ENCODE results near the gene PKD1L1.
"Not testable (repeated sequence)": the region's sequence is repeated elsewhere in the genome, so short reads cannot be mapped to it uniquely, and the experiment has no call there.

Gene PKD1L1

DNA sequence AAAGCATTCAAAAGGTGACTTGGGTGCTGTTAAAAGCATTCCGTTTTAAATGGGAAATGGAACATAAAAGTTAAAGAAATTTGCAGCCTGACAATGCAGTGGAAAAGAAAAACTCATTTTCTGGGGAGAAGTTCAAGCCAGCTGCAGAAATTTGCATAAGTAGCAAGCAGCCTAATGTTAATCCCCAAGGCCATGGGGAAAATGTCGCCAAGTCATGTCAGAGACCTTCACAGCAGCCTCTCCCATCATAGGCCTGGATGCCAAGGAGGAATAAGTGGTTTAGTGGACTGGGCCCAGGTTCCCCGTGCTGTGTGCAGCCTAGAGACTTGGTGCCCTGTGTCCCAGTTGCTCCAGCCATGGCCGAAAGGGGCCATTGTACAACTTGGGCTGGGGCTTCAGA, 154.2 kb downstream of the PKD1L1 start:
- DNase-seq (ENCODE audit: low read depth in 2 of 2), result no peak

DNA sequence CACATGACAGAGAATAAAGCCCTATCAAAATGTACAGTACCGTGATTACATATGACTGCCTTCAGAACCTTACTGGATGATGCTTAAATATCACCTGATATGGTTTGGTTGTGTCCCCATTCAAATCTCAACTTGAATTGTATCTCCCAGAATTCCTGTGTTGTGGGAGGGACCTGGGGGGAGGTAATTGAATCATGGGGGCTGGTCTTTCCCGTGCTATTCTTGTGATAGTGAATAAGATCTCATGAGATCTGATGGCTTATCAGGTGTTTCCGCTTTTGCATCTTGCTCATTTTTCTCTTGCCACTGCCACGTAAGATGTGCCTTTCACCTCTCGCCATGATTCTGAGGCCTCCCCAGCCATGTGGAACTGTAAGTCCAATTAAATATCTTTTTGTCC, 155.1 kb downstream of the PKD1L1 start:
- not testable (repeated sequence) for DNase-seq (ENCODE audit: low read depth in 2 of 2)

DNA sequence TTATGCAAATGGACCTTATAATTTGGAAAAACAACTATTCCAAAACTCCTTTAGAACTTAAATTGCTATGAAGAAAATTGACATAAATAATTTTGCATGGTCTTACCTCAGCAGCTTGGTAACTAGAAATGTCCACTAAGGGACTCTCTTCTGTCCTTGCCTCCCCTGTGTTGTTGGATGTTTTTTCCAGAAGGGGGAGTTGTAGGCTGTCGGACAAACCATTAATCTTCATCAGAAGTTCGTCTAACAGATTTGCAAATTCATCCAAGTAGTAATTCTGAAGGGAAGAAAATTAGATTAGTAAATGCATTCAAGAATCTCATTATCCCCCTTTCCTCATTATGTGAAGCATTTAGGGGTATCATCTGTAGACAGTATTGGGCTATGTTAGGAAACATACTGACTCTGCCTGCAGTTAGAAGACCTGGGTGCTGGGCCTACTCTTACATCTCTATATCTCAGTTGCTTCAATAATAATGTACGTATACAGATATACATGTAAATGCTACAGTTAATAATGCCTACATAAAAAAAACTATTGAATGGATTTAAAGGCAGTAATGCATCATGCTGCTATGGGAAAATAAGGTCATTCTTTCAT, 155.6 kb downstream of the PKD1L1 start:
- no peak for DNase-seq (ENCODE audit: low read depth in 2 of 2)

DNA sequence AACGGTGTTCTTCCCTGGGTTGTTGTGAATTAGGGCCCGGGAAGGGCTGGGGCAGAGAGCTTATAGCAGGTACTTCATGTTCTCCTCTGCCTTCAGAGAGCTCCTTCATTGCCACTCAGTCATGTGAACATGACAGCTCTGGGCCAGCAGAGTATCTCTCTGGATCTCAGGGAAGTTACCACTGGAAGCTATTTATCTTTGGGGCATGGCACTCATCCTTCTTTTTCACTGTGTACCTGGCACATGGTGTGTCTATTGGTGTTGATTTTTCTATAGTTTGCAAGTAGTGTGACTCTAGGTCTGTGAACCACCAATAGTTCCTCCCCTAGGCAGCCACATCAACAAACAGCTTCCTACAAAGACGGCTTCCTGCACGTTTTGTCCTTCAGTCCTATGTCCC, 156.6 kb downstream of the PKD1L1 start:
- DNase-seq (ENCODE audit: low read depth in 2 of 2), result no peak

DNA sequence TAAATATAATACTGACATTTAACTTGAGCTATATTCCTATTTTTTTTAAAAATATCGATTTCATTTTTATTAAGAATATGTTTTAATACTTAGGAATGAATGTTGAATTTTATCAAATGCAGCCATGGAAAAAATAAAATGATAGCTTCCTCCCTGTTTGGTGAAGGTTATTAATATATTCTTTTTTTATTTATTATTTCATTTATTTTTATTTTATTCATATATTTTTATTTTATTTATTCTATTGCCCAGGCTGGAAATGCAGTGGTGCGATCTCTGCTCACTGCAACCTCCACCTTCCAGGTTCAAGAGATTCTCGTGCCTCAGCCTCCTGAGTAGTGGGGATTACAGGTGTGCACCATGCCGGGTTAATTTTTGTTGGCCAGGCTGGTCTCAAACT, 160.2 kb downstream of the PKD1L1 start:
- no peak for DNase-seq (ENCODE audit: low read depth in 2 of 2)

DNA sequence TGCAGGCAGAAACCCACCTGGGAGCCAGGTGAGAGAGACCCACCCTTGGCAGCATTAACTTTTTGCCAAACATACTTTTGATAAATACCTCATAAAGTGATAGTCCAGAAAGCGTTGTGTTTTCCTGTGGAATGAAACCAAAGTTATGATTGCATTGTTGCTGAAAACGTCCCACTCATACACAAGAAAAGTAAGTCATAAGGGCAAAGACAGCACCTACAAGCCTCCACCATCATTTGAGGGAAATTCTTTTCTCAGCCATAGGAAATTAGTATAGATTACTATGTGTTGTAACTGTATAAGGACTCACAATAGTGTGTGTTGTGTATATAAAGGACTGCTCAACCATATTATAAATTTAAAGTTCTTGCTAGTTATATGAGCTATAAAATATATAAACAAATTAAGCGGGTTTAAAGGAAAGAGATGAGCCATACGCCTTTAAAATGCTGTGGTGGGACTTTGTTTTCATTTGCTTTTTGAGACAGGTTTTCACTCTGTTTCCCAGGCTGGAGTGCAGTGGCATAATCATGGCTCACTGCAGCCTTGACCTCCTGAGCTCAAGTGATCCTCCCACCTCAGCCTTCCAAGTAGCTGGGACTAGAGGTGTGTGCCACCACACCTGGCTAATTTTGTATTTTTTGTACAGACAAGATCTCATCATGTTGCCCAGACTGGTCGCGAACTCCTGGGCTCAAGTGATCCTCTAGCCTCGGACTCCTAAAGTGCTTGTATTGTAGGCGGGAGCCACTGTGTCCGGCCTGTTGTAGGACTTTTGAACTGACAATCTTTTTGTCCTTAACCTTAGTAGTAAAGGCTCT, 160.8 kb downstream of the PKD1L1 start:
- no peak for DNase-seq (ENCODE audit: low read depth in 2 of 2)

DNA sequence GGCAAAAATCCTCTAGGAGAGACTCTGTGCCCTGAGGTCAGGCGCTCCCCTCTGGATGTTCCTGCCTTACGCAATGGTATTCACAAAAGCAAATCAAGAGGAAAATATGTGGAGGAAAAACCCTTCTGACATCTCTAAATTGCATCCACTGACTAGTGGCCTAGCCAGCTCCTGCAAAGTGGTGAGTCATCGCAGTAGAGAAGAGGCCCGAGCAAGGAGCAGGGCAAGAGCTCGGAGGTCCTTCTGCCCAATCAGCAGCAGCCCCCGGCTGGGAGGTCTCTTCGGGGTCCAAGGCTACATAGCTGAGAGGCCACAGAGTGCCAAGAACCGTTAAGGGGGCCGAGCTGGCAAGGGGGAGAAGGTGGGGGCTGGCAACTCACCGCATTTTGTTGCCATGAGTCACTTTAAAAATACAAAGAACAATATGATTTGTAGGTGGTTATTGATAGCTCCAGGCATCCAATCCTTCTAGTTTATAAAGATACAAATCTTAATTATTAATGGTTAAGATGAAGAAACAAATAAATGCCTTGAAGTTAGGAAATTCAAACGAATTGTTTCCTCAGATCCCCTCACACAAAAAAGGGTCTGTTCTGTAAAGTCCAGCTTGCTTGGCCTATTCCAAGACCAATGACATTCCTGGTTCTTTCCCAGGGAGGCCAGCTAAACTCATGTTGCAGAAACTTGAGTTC, 161.6 kb downstream of the PKD1L1 start:
- DNase-seq (ENCODE audit: low read depth in 2 of 2), result no peak

DNA sequence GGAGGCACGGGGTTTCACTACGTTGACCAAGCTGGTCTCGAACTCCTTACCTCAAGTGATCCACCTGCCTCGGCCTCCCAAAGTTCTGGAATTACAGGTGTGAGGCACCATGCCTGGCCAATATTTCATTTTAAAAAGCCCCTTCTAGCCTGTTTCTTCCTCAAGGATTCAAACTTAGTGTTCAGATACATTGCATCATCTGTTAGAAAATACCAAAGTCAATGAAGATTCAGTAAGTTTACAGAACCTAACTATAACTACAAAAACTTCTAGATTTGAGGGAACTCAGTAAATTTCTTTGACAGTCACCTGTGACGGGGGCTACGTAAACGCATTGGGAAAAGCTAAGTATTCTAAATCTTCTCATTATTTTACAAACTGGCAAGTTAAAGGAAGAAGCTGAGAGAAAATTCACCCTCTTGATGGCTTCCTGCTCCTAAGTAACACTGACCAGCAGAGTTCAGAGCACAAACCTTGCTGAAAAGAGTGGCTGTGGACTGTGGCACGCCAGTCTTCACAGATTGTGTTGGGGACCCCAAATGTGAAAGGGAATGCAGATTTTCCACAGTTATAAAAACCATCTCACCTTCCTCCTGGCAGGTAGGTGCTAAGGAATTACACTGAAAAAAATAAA, 162.2 kb downstream of the PKD1L1 start:
- no peak for DNase-seq (ENCODE audit: low read depth in 2 of 2)

DNA sequence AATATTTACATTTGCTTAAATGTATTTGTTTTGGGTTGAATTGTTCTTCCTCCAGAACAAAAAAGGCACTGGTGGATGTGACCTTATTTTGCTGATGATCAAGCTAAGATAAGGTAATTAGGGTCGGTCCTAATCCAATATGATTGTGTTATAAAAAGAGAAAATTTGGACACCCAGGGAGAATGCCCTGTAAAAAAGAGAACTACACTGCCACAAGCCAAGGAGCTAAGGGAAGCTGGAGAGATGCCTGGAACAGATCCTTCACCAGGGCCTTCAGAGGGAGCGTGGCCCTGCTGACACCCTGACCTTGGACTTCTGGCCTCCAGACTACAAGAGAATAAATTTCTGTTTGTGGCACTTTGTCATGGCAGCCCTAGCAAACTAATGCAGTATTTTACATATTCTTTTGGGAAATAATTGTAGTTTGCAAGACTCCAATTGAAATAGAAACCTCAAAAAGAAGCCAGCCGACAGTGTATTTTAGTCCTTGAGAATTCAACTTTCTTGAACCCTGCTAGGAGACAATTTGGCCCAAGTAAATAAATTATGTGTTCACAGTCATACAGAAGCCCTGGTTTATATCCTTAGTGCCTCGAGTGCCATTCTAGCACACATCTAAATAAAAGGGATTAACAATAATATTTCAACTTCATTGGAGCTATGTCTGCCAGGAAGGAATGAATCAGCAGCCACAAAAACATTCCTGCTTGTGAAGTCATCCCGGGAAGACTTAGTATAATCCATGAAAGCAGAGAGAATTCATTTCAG, 164.6 kb downstream of the PKD1L1 start:
- no peak for DNase-seq (ENCODE audit: low read depth in 2 of 2)

DNA sequence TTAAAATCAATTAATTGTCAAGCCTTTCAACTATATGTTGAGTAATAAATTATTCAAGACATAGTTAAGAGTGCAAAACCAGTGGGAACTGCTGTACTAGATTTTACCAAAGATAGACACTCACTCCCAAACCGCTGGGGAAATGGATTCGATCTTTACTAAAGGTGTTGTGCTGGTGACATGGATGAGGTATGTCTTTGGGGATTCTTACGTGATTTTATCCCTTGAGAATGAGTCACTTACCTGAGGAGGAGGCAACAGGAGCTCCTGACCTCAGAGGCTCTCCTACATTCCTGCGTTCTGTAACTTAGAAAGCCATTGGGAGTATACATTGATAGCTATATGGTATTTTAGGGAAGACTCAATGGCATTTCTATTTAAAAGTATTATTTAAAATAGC, 165.5 kb downstream of the PKD1L1 start:
- no peak for DNase-seq (ENCODE audit: low read depth in 2 of 2)

DNA sequence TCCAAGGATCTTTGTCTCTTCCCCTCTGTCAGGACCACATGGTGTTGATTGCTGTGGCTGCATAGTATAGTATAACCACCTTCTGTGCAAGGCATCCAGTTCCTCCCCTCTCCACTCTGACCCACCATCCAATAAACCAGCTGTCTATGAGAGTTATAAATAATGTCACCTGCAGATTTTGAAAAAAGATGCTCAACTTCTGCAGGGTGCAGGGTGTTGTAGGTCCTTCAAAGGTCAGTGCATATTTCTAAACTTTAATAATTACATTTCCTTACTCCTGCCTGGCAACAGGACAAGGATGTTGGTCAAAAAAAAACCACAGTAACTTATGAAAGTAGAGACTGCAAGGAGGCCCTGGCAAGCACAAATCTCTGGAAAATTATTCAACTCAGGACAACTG, 166.2 kb downstream of the PKD1L1 start:
- DNase-seq (ENCODE audit: low read depth in 2 of 2), result no peak

DNA sequence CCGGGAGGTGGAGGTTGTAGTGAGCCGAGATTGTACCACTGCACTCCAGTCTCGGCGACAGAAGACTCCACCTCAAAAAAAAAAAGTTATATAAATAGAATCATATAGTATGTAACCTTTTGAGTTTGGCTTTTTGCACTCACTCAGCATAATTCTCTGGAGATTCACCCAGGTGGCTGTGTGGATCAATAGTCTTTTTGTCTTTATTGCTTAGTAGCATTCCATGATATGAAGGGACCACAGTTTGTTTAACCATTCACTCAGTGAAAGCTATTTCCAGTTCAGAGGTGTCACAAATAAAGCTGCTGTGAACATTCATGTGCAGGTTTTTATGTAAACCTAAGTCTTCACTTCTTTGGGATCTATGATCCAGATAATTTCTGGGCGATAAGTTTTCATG, 167.7 kb downstream of the PKD1L1 start:
- no peak for DNase-seq (ENCODE audit: low read depth in 2 of 2)

DNA sequence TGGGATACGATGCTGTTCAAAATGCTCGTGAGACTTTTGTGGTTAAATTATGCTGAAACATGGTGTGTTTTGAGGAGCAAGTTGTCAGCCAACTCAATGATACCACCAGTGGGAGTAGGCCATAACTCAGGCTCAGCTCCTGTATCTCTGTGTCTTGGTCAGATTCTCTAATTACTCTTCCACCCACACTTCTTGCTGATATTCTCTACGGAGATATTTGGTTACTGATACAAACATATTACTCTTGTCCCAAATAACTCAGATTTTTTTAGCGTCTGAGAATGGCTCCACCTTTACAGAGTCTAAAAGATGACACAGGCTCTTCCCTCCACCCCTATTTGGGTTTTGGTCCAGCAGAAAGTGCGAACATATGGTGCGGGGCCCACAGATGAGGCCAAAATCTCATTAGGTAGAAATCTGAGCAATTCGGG, 168.9 kb downstream of the PKD1L1 start:
- no peak for DNase-seq (ENCODE audit: low read depth in 2 of 2)

DNA sequence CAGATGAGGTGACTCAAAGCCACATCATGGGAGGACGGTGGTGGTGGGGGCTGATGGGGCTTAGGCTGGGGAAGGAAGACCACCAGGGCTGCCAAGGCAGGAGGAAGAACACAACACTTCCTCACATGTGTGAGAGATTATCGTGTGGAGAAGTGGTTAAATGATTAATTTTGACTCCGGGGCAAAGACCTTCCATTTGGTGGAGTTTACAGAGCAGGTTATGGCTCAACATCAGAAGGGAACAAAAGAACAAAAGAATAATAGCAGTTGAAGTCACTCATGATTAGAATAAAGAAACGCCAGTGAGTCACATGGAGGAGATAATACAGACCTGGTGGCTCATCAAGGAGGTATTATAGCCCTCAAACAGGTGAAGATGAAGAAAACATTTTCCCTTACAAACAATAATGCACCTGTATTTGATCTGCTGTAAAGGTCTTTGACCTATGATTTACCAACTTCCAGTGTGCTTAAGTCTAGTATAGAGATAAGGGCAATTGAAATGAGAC, 170.1 kb downstream of the PKD1L1 start:
- DNase-seq (ENCODE audit: low read depth in 2 of 2), result no peak

DNA sequence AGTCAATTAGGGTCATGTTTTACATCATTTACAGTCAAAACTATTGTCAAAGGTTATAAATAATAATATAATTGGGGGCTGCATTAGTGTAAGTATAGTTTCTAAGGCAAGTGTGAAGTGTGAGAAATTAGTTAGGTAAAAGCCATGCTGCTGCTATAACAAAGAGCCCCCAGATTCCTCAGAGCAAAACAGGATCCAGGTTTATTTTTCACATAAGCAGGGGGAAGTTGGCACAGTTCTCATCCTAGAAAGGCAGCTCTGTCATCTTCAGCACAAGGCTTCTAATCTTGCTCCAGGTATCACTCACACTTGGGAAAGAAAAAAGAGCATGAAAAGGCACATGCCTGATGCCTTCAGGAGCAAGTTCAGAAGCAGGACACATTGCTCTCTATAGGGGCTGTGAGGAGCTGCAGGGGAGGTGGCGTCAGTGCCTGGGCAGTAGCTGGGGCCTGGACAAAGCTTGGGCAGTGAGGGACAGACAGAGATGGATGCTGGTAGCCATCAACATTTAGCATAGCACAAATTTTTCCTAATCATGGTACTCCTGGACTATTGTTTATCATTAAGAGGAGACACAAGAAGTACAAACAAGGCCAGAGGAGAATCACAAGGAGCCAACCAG, 170.6 kb downstream of the PKD1L1 start:
- DNase-seq (ENCODE audit: low read depth in 2 of 2), result no peak

DNA sequence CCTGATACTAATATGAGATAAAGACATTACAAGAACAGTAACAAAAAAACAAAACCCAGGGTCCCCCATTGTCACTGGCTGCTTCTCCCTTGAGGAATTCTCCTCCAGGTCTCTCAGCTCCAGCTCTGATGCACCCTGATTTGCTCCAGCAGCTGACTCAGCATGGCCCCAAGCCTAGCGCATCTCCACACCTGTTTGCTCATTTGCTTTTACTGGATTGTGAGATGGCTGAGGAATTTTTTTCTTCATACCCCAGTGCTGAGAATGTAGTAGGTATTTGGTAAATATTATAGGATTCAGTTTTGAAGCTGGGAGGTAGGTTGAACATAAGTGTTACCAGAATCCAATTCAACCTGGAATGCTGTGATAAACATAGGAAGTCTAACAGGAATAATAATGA, 171.9 kb downstream of the PKD1L1 start:
- no peak for DNase-seq (ENCODE audit: low read depth in 2 of 2)

DNA sequence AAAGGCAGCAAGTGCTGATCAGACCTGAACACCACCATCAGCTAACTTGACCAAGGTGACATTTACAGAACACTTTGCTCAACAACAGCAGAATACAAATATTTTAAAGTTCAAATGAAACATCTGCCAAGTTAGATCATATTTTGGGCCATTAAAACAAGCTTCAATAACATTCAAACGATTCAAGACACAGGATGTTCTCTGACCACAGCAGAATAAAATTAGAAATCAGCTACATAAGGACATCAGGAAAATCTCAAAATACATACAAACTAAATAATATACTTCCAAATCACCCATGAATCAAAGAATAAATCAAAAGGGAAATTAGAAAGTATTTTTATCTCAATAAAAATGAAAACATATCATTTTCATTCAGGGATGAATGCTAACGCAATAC, 173.0 kb downstream of the PKD1L1 start:
- no peak for DNase-seq (ENCODE audit: low read depth in 2 of 2)

DNA sequence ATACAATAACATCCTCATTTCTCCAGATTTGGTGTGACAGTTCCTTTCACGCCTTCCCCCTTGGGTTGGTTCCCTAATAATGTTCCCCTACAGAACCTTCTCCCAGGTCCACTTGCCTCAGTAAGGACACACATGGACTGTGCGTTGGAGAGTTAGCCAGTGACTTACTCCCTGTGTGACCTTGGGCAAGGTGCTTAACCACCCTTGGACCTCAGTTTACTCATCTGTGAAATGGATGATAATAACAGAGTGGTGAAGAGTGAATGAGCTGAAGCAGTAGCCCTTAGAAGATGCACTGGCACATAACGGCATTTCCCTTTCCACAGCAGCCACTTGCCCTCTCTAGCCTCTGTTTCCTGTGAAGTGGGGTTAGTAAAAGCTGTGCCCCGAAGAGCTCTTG, 175.8 kb downstream of the PKD1L1 start:
- no peak for DNase-seq (ENCODE audit: low read depth in 2 of 2)

DNA sequence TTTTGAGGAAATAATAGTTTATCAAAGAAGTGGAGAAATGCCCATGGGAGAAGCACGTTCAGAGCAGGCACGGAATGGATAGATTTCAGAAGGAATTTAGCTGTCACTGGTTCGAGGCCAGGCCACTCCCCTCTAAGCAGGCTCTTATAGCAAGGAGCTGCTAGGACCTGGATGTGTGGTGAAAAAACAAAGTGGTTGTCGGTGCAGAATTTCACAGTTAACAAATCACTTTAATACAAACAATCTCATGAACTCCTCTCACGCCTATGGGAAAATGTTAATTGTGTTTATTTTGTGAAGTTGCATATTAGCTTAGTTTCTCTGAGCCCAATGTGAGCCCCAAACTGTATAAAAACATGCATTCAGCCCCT, 176.3 kb downstream of the PKD1L1 start:
- DNase-seq (ENCODE audit: low read depth in 2 of 2), result no peak

DNA sequence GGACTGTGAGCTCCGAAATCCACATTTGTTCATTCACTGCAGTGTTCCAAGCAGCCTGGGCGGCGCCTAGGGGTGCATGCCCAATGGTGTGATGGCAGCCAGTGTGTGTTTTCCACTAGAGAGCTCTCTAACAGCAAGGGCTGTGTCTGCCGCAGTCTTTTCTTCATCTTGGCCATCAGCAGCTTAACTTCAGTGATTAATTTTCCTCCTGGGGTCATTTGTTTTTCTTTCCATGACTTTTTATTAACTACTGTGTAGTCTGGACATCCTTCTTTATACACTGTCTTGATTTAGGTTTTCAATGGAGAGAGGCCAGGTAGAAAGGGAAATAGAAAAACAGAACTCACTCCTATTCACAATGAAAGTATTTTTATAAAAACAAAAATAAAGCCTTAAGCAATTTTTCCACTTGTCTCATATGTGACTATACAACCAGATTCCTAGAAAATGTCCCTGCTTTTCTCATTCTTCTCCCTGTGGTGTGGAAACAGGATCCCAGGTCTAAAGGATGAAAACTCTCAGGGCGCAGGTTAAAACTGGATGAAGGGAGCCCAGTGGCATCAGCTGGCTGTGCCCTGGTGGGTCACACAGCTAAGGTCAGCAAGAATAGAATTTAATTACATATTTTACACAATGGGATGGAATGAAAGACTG, 176.8 kb downstream of the PKD1L1 start:
- DNase-seq (ENCODE audit: low read depth in 2 of 2), result no peak

DNA sequence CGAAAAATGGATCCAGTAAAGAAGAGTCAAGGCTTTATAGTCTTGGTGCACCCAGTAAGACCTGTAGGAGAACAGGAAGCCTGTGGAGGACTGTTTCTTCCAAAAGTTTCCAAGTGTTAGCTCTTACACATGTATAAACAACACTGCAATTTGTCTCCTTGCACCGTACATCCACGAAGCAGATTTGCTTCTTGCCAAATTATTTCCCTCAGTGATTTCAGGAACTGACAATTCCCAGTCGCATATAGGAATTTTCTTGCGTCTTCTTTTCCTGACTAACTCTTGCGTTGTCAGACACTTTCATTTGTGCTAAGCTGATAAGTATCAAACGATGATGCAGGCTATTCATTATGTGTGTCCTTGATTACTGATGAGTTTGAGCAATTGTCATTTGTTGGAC, 182.1 kb downstream of the PKD1L1 start:
- DNase-seq (ENCODE audit: low read depth in 2 of 2), result no peak
